CD14-positive monocyte (primary cell): ENCODE results near the gene FAM187B. TPM values are rescaled to one million over a fixed set of nuclear protein-coding genes. Genes with fewer than 3 reads are reported as not detected.
"Not testable (repeated sequence)": the region's sequence is repeated elsewhere in the genome, so short reads cannot be mapped to it uniquely, and the experiment has no call there.

Source experiments
- DNase-seq, 3 donors: peaks; one replicate each; pipeline ENCODE4 v3.0.0-alpha.2; 2011 to 2022
- H2AFZ ChIP-seq: 2 replicates; pipeline ENCODE4 v1.6.0; 2012; ENCODE audit warnings: mild to moderate bottlenecking, low read depth, low read length, inconsistent platforms; ENCODE audit not compliant: insufficient read depth, poor library complexity, severe bottlenecking
- H3K27ac ChIP-seq, 2 donors: 1 replicate in 1 of 2; 2 replicates in 1 of 2; pipeline ENCODE4 v1.5.1; 2012 to 2013; ENCODE audit warnings: low read length in 2 of 2, control low read depth in 1 of 2, inconsistent platforms in 1 of 2, low read depth in 1 of 2, mild to moderate bottlenecking in 1 of 2
- H3K27me3 ChIP-seq, 2 donors: one replicate each; pipeline versions ENCODE4 v1.6.0 to v1.6.1; 2011 to 2013; ENCODE audit warnings: low read length in 2 of 2; ENCODE audit not compliant: control insufficient read depth in 2 of 2, insufficient read depth in 2 of 2
- H3K36me3 ChIP-seq, 2 donors: replicated peaks in 1 of 2; 1 replicate in 1 of 2; 2 replicates in 1 of 2; pipeline versions ENCODE4 v1.5.1 to v1.6.1; 2012 to 2013; ENCODE audit warnings: low read length in 2 of 2, control low read depth in 1 of 2, inconsistent platforms in 1 of 2, mild to moderate bottlenecking in 1 of 2; ENCODE audit not compliant: insufficient read depth in 2 of 2, control insufficient read depth in 1 of 2
- H3K4me1 ChIP-seq, 2 donors: 1 replicate in 1 of 2; 2 replicates in 1 of 2; pipeline versions ENCODE4 v1.5.1 to v1.6.1; 2012 to 2013; ENCODE audit warnings: low read length in 2 of 2, control low read depth in 1 of 2, inconsistent platforms in 1 of 2, mild to moderate bottlenecking in 1 of 2, moderate library complexity in 1 of 2; ENCODE audit not compliant: insufficient read depth in 2 of 2, control insufficient read depth in 1 of 2
- H3K4me2 ChIP-seq: replicated peaks from 2 replicates; pipeline ENCODE3; 2012; ENCODE audit warnings: low read length, moderate library complexity, mild to moderate bottlenecking; ENCODE audit not compliant: poor library complexity, severe bottlenecking; ENCODE audit errors: extremely low read depth
- H3K4me3 ChIP-seq, 3 experiments: fragments of 200-600 bp in 1 of 3; sonication (generic) in 1 of 3; replicated peaks in 1 of 3; 1 replicate in 2 of 3; 2 replicates in 1 of 3; pipeline ENCODE4 v1.5.1; 2011 to 2013; ENCODE audit warnings: low read length in 3 of 3, mild to moderate bottlenecking in 3 of 3, control low read depth in 2 of 3, low read depth in 2 of 3, inconsistent platforms in 1 of 3, moderate library complexity in 1 of 3
- H3K79me2 ChIP-seq: 2 replicates; pipeline ENCODE4 v1.6.0; 2012; ENCODE audit warnings: mild to moderate bottlenecking, control low read depth, inconsistent platforms, low read length, moderate library complexity; ENCODE audit not compliant: insufficient read depth
- H3K9ac ChIP-seq: 2 replicates; pipeline ENCODE4 v1.6.0; 2017; ENCODE audit warnings: low read length, mild to moderate bottlenecking; ENCODE audit not compliant: insufficient read depth, poor library complexity, severe bottlenecking
- H3K9me3 ChIP-seq, 2 donors: replicated peaks in 1 of 2; 1 replicate in 1 of 2; 2 replicates in 1 of 2; pipeline versions ENCODE4 v1.5.1 to v1.6.1; 2012 to 2013; ENCODE audit warnings: low read length in 2 of 2, control low read depth in 1 of 2; ENCODE audit not compliant: control insufficient read depth in 1 of 2, insufficient read depth in 1 of 2
- H4K20me1 ChIP-seq: 2 replicates; pipeline ENCODE4 v1.6.0; 2012; ENCODE audit warnings: mild to moderate bottlenecking, low read length, control low read depth, moderate library complexity; ENCODE audit not compliant: insufficient read depth
- H3K27ac Mint-ChIP-seq, 7 donors: one replicate each; pipeline ENCODE4 v1.8.0; 2020; ENCODE audit warnings: mild to moderate bottlenecking in 7 of 7, mixed read lengths in 7 of 7, moderate library complexity in 6 of 7, inconsistent platforms in 2 of 7
- H3K27me3 Mint-ChIP-seq, 3 donors: one replicate each; pipeline ENCODE4 v1.8.0; 2021 to 2022; ENCODE audit warnings: low read depth in 3 of 3, mild to moderate bottlenecking in 3 of 3, mixed read lengths in 3 of 3, moderate library complexity in 3 of 3, inconsistent platforms in 1 of 3
- H3K36me3 Mint-ChIP-seq, 2 donors: one replicate each; pipeline ENCODE4 v1.8.0; 2020; ENCODE audit warnings: mixed read lengths in 2 of 2, inconsistent platforms in 1 of 2, mild to moderate bottlenecking in 1 of 2
- H3K4me1 Mint-ChIP-seq: one replicate; pipeline ENCODE4 v1.8.0; 2020; ENCODE audit warnings: mild to moderate bottlenecking, mixed read lengths
- H3K4me3 Mint-ChIP-seq, 2 donors: one replicate each; pipeline ENCODE4 v1.8.0; 2020; ENCODE audit warnings: mild to moderate bottlenecking in 2 of 2, mixed read lengths in 2 of 2, moderate library complexity in 1 of 2
- H3K9me3 Mint-ChIP-seq, 7 donors: one replicate each; pipeline ENCODE4 v1.8.0; 2020 to 2022; ENCODE audit warnings: mixed read lengths in 7 of 7, mild to moderate bottlenecking in 6 of 7, moderate library complexity in 6 of 7, inconsistent platforms in 2 of 7
- CTCF ChIP-seq: fragments of 200-600 bp; IDR thresholded peaks from one replicate; pipeline ENCODE4 v1.8.0; 2022; ENCODE audit warnings: antibody characterized with exemption, mild to moderate bottlenecking
- WGBS: methylation state at CpG from one replicate; pipeline ENCODE4 v1.1.5; 2013; ENCODE audit warnings: missing lambda C conversion rate; ENCODE audit not compliant: insufficient coverage; 5-methylcytosine and 5-hydroxymethylcytosine counted together
- intact Hi-C, 2 donors: fragments of 100-400 bp; cut with micrococcal nuclease; formaldehyde crosslinking; loops; one replicate each; pipeline versions ENCODE4 v1.15.0 to v1.15.1; 2023
- polyA plus RNA-seq, 3 donors: library from polyadenylated mRNA; depleted of rRNA in 1 of 3; unstranded in 2 of 3; stranded (reverse) in 1 of 3; fragments of 300-500 nt in 2 of 3; fragments of >200 nt in 1 of 3; fragmentation: Illumina TruSeq in 2 of 3; gene quantifications; 1 replicate in 2 of 3; 2 replicates in 1 of 3; pipeline ENCODE4 v1.2.3, GENCODE V29; 2012 to 2021

Gene FAM187B
- polyA plus RNA-seq, 3 donors: not detected

DNA sequence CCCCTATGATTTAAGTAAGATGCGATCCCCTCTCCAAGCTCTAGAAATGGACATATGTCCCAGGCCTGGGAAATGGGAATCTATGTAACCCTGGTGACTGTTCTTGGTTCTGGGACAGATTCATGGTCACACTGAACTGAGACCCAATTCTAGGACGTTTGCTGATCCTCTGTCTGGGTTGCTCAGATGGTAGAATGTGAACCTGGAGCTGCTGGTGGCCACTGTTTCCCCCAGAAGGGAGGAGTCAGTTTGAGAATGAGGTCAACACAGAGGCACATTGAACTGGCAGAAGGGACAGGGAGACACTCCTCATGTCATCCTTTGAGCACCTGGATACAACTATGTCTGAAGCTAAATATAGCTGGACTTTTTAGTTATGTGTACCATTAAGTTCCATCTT, 29.1 kb downstream of the FAM187B start:
- H3K27me3 ChIP-seq: peaks cover 0 to 3% of the 10 kb centered on the region in 2 donors
- no peaks in the 10 kb centered on the region for H3K79me2 ChIP-seq
- no peak for DNase-seq
- no peaks in the 10 kb centered on the region for H3K36me3 ChIP-seq
- WGBS: 30% methylated on average over 1 of the region's 2 CpGs
- intact Hi-C loops: loop anchor here in 1 of 2 donors (10.0 kb wide), 1 partner anchor 145 kb away; the partner anchor contains the start of gene FFAR1
- H3K27ac ChIP-seq: no peak overlapping the region
- Mint-ChIP-seq H3K36me3 (no peaks in the 10 kb centered on the region), H3K4me1 (peaks cover 8% of the 10 kb centered on the region), H3K27ac (peak overlapping the region in 1 of 7 donors; percentile 36), H3K9me3 (peaks cover 0 to 5% (median 0%) of the 10 kb centered on the region in 7 donors), H3K27me3 (peaks cover 0 to 4% (median 3%) of the 10 kb centered on the region in 3 donors), H3K4me3 (no peak overlapping the region)
- H3K4me1 ChIP-seq: peaks cover 8% of the 10 kb centered on the region in 2 donors
- H3K4me3 ChIP-seq: no peak overlapping the region
- H3K9ac ChIP-seq: no peak overlapping the region
- H2AFZ ChIP-seq: no peak overlapping the region
- H4K20me1 ChIP-seq: no peaks in the 10 kb centered on the region
- H3K4me2 ChIP-seq: no peak overlapping the region
- TF ChIP-seq CTCF: no peak
- H3K9me3 ChIP-seq: no peaks in the 10 kb centered on the region

DNA sequence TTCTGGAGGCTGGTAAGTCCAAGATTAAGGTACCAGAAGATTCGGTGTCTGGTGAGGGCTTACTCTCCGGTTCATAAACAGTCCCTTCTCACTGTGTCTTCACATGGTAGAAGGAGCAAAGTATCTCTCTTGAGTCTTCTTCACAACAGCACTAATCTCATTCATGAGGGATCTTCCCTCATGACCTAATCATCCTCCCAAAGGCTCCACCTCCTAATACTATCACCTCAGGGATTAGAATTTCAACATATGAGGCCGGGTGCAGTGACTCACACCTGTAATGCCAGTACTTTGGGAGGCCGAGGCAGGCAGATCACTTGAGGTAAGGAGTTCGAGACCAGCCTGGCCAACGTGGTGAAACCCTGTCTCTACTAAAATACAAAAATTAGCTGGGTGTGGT, 31.7 kb downstream of the FAM187B start:
- not testable (repeated sequence) for H3K36me3 ChIP-seq, H3K9ac ChIP-seq, H3K27ac ChIP-seq, H3K4me3 ChIP-seq, H3K4me2 ChIP-seq, H3K4me3 Mint-ChIP-seq, H3K36me3 Mint-ChIP-seq, H4K20me1 ChIP-seq, H3K27me3 Mint-ChIP-seq, DNase-seq, H3K4me1 Mint-ChIP-seq, H3K27me3 ChIP-seq, H3K9me3 ChIP-seq, H3K79me2 ChIP-seq, H2AFZ ChIP-seq, H3K4me1 ChIP-seq
- H3K27ac Mint-ChIP-seq: peak overlapping the region in 1 of 7 donors; percentile 37
- H3K9me3 Mint-ChIP-seq: peaks cover 0 to 11% (median 1%) of the 10 kb centered on the region in 7 donors
- intact Hi-C loops: loop anchor here in 1 of 2 donors (10.0 kb wide), 1 partner anchor 148 kb away; the partner anchor contains the start of gene FFAR1
- WGBS: 96% methylated on average over 4 of the region's 6 CpGs
